GM06990 (cell line): Measurements from ENCODE around the gene PWWP2A.

Source experiments
- DNase-seq: peaks from one replicate; pipeline ENCODE4 v3.0.0-alpha.2; 2011; ENCODE audit not compliant: insufficient read length; ENCODE audit errors: extremely low read depth
- H3K27me3 ChIP-seq: replicated peaks from 2 replicates; pipeline ENCODE4 v1.6.0; 2011; ENCODE audit warnings: low read length; ENCODE audit not compliant: control insufficient read depth, insufficient read depth
- H3K36me3 ChIP-seq: 2 replicates; pipeline ENCODE4 v1.5.1; 2011; ENCODE audit warnings: low read length; ENCODE audit not compliant: control insufficient read depth, insufficient read depth
- H3K4me3 ChIP-seq: replicated peaks from 2 replicates; pipeline ENCODE4 v1.5.1; 2011; ENCODE audit warnings: low read depth, mild to moderate bottlenecking, control low read depth, low read length
- TF ChIP-seq, protein P1 (sequence below): IDR thresholded peaks from 2 replicates; pipeline ENCODE4 v1.5.1; 2011; ENCODE audit warnings: low read length, control low read depth, mild to moderate bottlenecking, inconsistent platforms; ENCODE audit not compliant: insufficient read depth, poor library complexity, severe bottlenecking

PWWP2A gene

DNA sequence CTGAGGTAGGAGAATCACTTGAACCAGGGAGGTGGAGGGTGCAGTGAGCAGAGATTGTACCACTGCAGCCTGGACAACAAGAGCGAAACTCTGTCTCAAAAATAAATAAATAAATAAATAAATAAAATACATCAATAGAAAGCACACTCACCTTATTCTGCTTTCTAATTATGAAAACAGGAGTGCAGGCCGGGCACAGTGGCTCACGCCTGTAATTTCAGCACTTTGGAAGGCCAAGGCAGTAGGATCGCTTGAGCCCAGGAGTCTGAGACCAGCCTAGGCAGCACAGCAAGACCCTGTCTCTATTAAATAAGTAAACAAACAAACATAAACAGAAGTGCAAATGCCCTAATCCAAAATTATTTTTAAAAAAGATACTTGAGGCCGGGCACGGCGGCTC, 2.3 kb downstream of the PWWP2A start:
- TF ChIP-seq, protein P1, sequence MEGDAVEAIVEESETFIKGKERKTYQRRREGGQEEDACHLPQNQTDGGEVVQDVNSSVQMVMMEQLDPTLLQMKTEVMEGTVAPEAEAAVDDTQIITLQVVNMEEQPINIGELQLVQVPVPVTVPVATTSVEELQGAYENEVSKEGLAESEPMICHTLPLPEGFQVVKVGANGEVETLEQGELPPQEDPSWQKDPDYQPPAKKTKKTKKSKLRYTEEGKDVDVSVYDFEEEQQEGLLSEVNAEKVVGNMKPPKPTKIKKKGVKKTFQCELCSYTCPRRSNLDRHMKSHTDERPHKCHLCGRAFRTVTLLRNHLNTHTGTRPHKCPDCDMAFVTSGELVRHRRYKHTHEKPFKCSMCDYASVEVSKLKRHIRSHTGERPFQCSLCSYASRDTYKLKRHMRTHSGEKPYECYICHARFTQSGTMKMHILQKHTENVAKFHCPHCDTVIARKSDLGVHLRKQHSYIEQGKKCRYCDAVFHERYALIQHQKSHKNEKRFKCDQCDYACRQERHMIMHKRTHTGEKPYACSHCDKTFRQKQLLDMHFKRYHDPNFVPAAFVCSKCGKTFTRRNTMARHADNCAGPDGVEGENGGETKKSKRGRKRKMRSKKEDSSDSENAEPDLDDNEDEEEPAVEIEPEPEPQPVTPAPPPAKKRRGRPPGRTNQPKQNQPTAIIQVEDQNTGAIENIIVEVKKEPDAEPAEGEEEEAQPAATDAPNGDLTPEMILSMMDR, result no peak
- no peak overlapping the region for H3K4me3 ChIP-seq

DNA sequence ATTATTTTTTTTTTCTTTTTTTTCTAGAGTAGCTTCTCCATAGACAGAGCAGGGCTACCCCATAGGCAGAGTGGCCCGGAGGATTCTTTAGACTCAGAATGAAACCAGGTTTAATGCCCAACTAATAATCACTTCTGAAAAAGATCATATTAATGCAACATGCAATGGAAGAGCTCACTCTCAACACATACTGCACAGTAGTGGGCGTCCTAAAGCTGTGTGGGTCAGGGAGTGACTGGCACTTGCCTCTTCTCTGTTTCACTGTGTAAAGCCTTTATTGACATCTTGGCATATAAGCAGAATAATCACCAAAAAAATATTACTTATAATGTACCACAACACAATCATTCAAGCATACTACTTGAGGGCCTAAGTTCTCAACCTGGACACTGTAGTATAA, 11.1 kb downstream of the PWWP2A start:
- TF ChIP-seq, protein P1, result no peak
- H3K36me3 ChIP-seq, result peaks cover 10% of the 10 kb centered on the region
- H3K27me3 ChIP-seq, result no peaks in the 10 kb centered on the region
- DNase-seq, result no peak
- no peak overlapping the region for H3K4me3 ChIP-seq

More for the DNA sequence above, 2.3 kb downstream of the PWWP2A start:
- no peaks in the 10 kb centered on the region for H3K27me3 ChIP-seq
- peaks cover 3% of the 10 kb centered on the region for H3K36me3 ChIP-seq
- DNase-seq, result no peak

DNA sequence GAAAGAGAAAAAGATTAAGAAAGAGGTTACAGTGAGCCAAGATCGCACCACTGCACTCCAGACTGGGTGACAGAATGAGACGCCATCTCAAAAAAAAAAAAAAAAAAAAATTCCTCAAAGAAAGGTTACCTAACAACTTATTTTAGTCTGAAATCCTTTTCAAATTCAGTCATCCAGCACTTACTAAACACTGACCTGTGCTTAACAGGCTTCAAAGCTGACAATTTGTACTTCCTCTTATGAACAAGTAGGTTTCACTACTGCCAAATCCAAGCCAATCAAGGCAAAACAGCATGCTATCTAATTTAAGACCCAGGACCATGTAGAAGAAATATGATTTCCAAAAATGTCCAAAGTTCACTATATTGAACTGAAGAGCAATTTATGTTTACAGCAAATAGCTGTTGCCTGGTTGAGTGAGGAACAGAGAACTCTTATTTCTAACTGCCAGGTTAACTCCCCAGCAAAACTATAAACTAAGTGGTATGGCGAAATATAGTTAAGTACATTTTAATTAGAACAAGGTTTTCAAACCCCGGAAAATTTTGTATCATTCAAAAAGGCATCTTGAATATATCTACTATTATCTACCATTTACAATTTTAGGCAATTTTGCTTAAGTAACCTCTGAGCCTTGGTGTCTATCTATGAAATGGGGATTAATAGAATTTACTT, 13.4 kb downstream of the PWWP2A start:
- TF ChIP-seq, protein P1, result no peak
- peak; percentile 51 for DNase-seq
- Histone ChIP-seq H3K36me3 (peaks cover 4% of the 10 kb centered on the region; the same call in 1 of the 2 replicates), H3K27me3 (no peaks in the 10 kb centered on the region), H3K4me3 (no peak overlapping the region)

DNA sequence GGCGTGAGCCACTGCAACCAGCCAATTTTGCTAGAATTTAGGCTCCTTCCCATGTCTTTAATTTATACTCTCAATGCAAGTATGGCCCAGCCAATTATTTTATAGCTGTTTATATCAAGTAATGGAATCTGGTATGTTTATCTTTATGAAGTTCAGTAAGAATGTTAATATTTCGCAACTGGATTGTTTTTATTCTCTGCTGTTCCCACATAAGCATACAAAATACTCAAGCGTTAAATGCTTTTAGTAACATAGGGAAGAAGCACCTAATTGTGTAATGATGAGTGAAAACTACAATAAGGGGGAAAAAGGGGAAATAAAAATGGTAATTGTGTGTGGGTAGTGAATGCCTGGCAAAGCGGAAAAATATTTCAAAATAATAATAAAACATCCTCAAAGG, 21.3 kb downstream of the PWWP2A start:
- no peak for DNase-seq
- Histone ChIP-seq H3K27me3 (no peaks in the 10 kb centered on the region), H3K36me3 (peaks cover 1% of the 10 kb centered on the region), H3K4me3 (no peak overlapping the region)
- TF ChIP-seq, protein P1, result no peak

DNA sequence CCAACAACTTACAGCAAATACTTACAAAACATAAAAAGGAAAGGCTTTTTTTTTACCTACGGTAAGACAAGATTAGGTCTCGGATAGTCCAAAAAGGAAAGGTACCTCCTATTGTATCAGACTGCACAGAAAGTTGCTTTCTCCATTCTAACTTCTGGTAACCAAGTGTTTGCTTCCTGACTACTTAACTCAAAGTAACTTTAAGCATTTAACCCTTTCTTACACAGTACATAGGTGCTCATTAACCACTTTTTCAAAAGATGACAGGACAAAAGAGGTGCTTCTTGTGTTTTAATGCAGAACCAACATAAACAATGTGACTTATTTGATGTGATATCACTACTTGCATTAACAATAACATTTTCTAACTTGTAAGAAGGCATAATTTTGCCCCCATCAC, 23.1 kb downstream of the PWWP2A start:
- TF ChIP-seq, protein P1, result no peak
- H3K4me3 ChIP-seq, result no peak overlapping the region
- DNase-seq, result no peak
- H3K36me3 ChIP-seq, result peaks cover 3% of the 10 kb centered on the region
- no peaks in the 10 kb centered on the region for H3K27me3 ChIP-seq
